ENCODE results near the gene RIN3.

DNA sequence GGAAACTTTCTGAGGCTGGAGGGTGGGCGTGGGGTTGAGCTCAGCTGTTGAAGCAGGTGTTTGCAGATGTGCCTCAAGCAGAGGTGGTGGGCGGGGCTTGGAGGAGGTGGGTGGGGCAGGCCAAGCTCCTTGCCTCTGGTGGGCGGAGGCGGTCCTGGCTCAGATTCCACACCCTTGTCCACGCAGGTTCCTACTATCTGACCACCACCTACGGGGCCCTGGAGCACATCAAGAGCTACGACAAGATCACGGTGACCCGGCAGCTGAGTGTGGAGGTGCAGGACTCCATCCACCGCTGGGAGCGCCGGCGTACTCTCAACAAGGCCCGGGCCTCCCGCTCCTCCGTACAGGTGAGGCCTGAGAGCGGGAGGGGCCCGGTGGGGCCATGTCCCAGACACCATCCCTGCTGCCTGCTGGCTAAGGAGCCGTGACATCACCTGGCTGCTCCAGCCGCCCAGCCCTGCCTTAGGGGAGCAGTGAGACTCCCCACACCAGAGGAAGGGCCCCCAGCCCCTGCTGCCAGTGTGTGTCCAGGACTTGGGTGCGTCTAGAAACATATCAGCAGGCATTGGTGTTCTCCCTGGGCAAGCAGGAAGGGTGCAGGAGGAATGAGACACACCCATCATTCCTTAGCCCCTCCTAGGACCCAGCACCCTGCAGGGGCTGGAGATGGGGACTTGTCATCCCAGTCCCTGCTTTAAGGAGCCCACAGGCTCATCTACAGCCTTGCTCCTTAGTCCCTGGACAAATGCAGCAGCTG, 171.4 kb downstream of the RIN3 start:
- TF ChIP-seq CTCF (IDR thresholded peaks at IDR 0.05 in 8 of 11, conservative IDR thresholded peaks at IDR 0.05 in 3 of 11) (no peak), POLR2AphosphoS5 (IDR thresholded peaks at IDR 0.05) (peak in 1 of 3 donors; percentile 72)

Measured in spleen (tissue), 7 donors.